Fibroblast of villous mesenchyme (primary cell): ENCODE results near the gene KIAA1217. TPM values are rescaled to one million over a fixed set of nuclear protein-coding genes. Genes with fewer than 3 reads are reported as not detected.

Experiments
- DNase-seq: peaks from one replicate; pipeline ENCODE4 v3.0.0-alpha.2; 2010; ENCODE audit warnings: low read depth
- H3K4me3 ChIP-seq: 2 replicates; pipeline ENCODE4 v1.5.1; 2011; ENCODE audit warnings: low read depth, mild to moderate bottlenecking, low read length
- CTCF ChIP-seq: IDR thresholded peaks from 2 replicates; pipeline ENCODE4 v1.5.1; 2012; ENCODE audit warnings: low read depth, mild to moderate bottlenecking, low read length; ENCODE audit not compliant: insufficient read depth
- total RNA-seq: library from RNA; depleted of rRNA; stranded (reverse); fragments of >200 nt; gene quantifications from 2 replicates; pipeline ENCODE4 v1.2.3, GENCODE V29; 2012

KIAA1217 gene
- total RNA-seq, 1 donor = 0.86 TPM

GRCh38 chr10:24448351-24448999 is 239.5 kb downstream of the KIAA1217 start:
- H3K4me3 ChIP-seq = no peak overlapping the region
- peak; percentile 17 for DNase-seq
- no peak for TF ChIP-seq CTCF

DNA sequence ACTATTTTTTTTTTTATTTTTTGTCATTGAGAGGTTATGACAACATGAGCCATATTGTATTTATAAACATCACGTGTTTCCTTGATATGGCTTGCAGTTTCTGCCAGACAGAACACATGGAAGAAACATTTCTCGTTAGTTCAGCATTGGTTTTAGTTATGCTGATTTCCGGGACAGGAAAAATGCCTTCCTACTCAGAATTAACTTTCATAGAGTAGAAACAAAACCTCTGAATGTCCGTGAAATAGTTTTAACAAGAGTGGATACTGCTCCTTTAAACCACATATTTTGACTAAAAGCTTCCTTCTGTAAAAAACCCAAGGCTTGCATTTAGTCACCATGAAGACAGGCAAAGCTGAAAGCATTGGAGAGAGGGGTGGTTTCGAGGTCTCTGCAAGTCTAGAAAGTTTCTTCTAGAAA is 240.4 kb downstream of the KIAA1217 start:
- no peak for TF ChIP-seq CTCF

DNA sequence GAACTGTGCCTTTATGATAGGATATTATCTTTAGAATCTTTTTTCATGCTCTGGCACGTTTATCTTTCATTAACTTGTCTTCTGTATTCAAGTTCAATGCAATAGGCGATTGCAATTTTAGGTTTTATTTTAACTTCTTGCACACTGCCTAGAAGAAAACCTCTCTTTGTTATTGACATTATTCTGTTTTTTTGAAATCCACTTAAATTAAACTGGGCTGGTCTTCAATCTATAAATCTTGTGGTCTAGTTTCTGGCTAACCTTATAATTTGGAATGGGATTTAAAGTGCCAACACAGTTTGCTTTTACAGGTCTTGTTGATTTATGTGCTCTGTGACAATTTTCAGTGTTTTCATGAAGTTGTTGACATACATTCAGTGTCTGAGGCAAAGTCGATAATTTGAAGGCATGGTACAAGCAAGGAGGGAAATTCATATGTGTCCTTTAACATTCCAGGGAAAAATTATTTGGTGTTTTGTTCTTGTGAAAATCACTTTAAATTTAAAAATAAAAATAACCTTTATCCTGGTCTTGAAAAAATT is 240.9 kb downstream of the KIAA1217 start:
- no peak for DNase-seq
- TF ChIP-seq CTCF = no peak
- H3K4me3 ChIP-seq = no peak overlapping the region

More for the DNA sequence above, 240.4 kb downstream of the KIAA1217 start:
- DNase-seq = peak; percentile 48
- peak overlapping the region; percentile 9 for H3K4me3 ChIP-seq

DNA sequence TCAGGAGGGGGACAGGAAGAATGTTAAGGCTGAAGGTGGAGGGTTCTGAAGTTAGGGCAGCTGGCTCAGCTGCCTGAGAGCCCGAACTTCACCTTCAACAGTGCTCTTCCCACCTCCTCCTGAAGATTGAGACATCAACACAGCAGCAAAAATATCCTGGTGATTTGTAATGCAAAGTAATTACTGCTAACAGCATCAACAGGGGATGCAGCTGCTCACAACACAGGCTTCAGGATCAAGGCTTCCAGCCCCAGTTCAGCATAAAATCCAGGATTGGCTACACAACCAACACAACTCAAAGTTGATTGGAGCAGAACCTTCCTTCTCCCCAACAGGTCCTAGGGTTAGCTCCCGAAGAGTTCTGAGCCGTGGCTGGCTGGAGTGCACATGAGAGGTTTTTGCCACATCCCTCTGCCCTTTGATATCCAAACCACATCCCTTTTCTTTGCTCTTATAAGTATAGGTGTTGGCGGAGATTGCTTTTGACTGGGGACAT is 242.4 kb downstream of the KIAA1217 start:
- DNase-seq = no peak
- H3K4me3 ChIP-seq = no peak overlapping the region
- TF ChIP-seq CTCF = no peak

DNA sequence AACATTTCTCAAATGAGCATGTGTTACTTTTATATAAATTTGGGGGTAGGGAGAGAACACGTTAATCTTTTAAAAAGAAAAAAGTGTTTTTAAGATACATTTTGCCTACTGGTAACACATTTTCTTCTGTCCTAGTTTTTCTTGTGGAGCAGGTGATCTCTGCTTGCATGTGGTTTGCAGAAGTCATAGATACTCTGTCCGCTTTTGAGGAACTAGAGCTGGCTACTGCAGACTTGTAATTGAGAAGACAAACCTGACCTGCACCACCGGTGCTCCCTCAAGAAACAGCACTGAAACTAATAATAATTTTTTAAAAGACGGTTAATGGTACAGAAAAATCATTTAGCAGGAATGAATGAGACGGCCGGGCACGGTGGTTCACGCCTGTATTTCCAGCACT is 243.1 kb downstream of the KIAA1217 start:
- no peak overlapping the region for H3K4me3 ChIP-seq
- TF ChIP-seq CTCF = no peak
- DNase-seq = no peak

DNA sequence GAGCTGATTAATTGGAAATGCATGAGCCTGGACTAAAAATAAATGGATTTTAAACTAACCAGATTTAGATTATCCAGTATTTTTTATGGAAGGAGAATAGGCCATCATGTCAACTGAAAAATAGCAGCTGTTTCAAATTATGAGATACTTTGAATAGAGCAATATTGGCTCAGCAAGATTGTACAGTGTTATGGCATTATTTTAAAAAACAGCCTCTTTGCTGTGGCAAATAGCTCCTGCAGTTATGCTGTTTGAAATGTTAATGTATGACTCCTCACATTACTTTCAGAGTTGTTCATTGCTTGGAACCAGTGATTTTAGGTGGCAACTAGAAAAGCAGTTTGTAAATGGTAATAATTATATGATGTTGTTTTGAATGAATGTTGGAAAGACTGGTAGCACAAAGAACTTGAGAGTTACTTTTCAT is 244.5 kb downstream of the KIAA1217 start:
- TF ChIP-seq CTCF = no peak
- peak; percentile 11 for DNase-seq
- H3K4me3 ChIP-seq = no peak overlapping the region

- H3K4me3 ChIP-seq = no peak overlapping the region
- DNase-seq = no peak
- TF ChIP-seq CTCF = no peak
Measured at GRCh38 chr10:24453973-24454372, 245.0 kb downstream of the KIAA1217 start.
